Measurements from ENCODE around the gene CELSR1.
"Not testable (repeated sequence)": the region's sequence is repeated elsewhere in the genome, so short reads cannot be mapped to it uniquely, and the experiment has no call there.

Gene CELSR1

DNA sequence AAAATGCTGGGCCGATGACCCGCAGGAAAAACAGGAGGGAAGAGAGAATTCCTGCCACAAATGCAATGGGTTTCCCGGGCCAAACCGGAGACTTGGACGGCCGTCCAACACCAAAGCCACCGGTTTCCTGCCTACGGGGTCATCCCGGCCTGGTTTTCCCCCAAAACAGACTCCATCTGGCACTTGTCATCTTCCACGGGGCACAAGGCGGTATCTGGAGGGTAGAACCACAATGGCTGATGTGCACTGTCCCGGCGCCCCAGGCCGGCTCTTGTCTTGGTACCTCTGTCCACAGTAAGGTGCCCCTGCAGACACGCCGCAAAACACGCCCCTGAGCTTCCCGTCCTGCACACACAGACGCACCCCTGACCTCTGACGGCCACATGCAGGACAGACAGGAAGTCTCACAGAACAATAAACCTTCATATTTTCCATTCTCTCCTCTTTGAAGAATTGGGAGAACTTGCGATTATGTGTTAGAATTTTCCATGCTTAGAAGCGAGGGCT, 20.1 kb downstream of the CELSR1 start:
- no peak for DNase-seq (ENCODE audit: low spot score)
- no peak for ATAC-seq (ENCODE audit: low read depth)
- H3K4me1 ChIP-seq (ENCODE audit: insufficient read depth, poor library complexity, severe bottlenecking) = peaks cover 27% of the 10 kb centered on the region

GRCh38 chr22:46516638-46517037, 20.8 kb downstream of the CELSR1 start:
- no peaks in the 10 kb centered on the region for H3K27me3 ChIP-seq (ENCODE audit: insufficient read depth, poor library complexity, severe bottlenecking)
- ATAC-seq (ENCODE audit: low read depth) = no peak
- H3K4me3 ChIP-seq (ENCODE audit: severe bottlenecking) = no peak overlapping the region
- no peaks in the 10 kb centered on the region for H3K9me3 ChIP-seq (ENCODE audit: severe bottlenecking)
- peaks cover 27% of the 10 kb centered on the region for H3K4me1 ChIP-seq (ENCODE audit: insufficient read depth, poor library complexity, severe bottlenecking)
- TF ChIP-seq CTCF (IDR thresholded peaks at IDR 0.05; ENCODE audit: poor library complexity, severe bottlenecking) = no peak
- H3K36me3 ChIP-seq (ENCODE audit: low read depth) = peaks cover 14% of the 10 kb centered on the region
- H3K27ac ChIP-seq (ENCODE audit: poor library complexity, severe bottlenecking) = peak overlapping the region; percentile 94
- no peak for DNase-seq (ENCODE audit: low spot score)

More for the DNA sequence above, 20.1 kb downstream of the CELSR1 start:
- TF ChIP-seq CTCF (IDR thresholded peaks at IDR 0.05; ENCODE audit: poor library complexity, severe bottlenecking) = no peak
- Histone ChIP-seq H3K27ac (ENCODE audit: poor library complexity, severe bottlenecking) (peak overlapping the region; percentile 94), H3K36me3 (ENCODE audit: low read depth) (peaks cover 16% of the 10 kb centered on the region), H3K27me3 (ENCODE audit: insufficient read depth, poor library complexity, severe bottlenecking) (no peaks in the 10 kb centered on the region), H3K4me3 (ENCODE audit: severe bottlenecking) (no peak overlapping the region), H3K9me3 (ENCODE audit: severe bottlenecking) (no peaks in the 10 kb centered on the region)

DNA sequence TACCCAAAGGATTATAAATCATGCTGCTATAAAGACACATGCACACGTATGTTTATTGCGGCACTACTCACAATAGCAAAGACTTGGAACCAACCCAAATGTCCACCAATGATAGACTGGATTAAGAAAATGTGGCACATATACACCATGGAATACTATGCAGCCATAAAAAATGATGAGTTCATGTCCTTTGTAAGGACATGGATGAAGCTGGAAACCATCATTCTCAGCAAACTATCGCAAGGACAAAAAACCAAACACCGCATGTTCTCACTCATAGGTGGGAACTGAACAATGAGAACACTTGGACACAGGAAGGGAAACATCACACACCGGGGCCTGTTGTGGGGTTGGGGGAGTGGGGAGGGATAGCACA, 21.3 kb downstream of the CELSR1 start:
- ATAC-seq (ENCODE audit: low read depth); H3K9me3 ChIP-seq (ENCODE audit: severe bottlenecking); H3K4me3 ChIP-seq (ENCODE audit: severe bottlenecking); DNase-seq (ENCODE audit: low spot score); H3K27me3 ChIP-seq (ENCODE audit: insufficient read depth, poor library complexity, severe bottlenecking): not testable (repeated sequence)
- Histone ChIP-seq H3K36me3 (ENCODE audit: low read depth) (peaks cover 13% of the 10 kb centered on the region), H3K27ac (ENCODE audit: poor library complexity, severe bottlenecking) (peak overlapping the region; percentile 94), H3K4me1 (ENCODE audit: insufficient read depth, poor library complexity, severe bottlenecking) (peaks cover 27% of the 10 kb centered on the region)

- H3K36me3 ChIP-seq (ENCODE audit: low read depth) = peaks cover 13% of the 10 kb centered on the region; the same call in 1 of the 2 replicates
- H3K9me3 ChIP-seq (ENCODE audit: severe bottlenecking) = no peaks in the 10 kb centered on the region
- H3K27me3 ChIP-seq (ENCODE audit: insufficient read depth, poor library complexity, severe bottlenecking) = no peaks in the 10 kb centered on the region
- peaks cover 27% of the 10 kb centered on the region for H3K4me1 ChIP-seq (ENCODE audit: insufficient read depth, poor library complexity, severe bottlenecking)
- TF ChIP-seq CTCF (IDR thresholded peaks at IDR 0.05; ENCODE audit: poor library complexity, severe bottlenecking) = no peak
- no peak overlapping the region for H3K4me3 ChIP-seq (ENCODE audit: severe bottlenecking)
- H3K27ac ChIP-seq (ENCODE audit: poor library complexity, severe bottlenecking) = peak overlapping the region; percentile 94
- DNase-seq (ENCODE audit: low spot score) (no peak), ATAC-seq (ENCODE audit: low read depth) (peak; percentile 45)
These were observed 22.0 kb downstream of the CELSR1 start for GRCh38 chr22:46515208-46516111.

GRCh38 chr22:46514592-46515207, 22.7 kb downstream of the CELSR1 start:
- no peak for TF ChIP-seq CTCF (IDR thresholded peaks at IDR 0.05; ENCODE audit: poor library complexity, severe bottlenecking)
- DNase-seq (ENCODE audit: low spot score) = peak; percentile 95
- no peaks in the 10 kb centered on the region for H3K27me3 ChIP-seq (ENCODE audit: insufficient read depth, poor library complexity, severe bottlenecking)
- peaks cover 27% of the 10 kb centered on the region for H3K4me1 ChIP-seq (ENCODE audit: insufficient read depth, poor library complexity, severe bottlenecking)
- peaks cover 13% of the 10 kb centered on the region; the same call in 1 of the 2 replicates for H3K36me3 ChIP-seq (ENCODE audit: low read depth)
- no peaks in the 10 kb centered on the region for H3K9me3 ChIP-seq (ENCODE audit: severe bottlenecking)
- peak overlapping the region; percentile 6 for H3K4me3 ChIP-seq (ENCODE audit: severe bottlenecking)
- H3K27ac ChIP-seq (ENCODE audit: poor library complexity, severe bottlenecking) = peak overlapping the region; percentile 94
- ATAC-seq (ENCODE audit: low read depth) = peak; percentile 93

All from RWPE2 (cell line).